GM12878 (cell line): Measurements from ENCODE around the gene GRM7. TPM values are rescaled to one million over a fixed set of nuclear protein-coding genes. Genes with fewer than 3 reads are reported as not detected.

Experiments
- ATAC-seq: fragments of 200-7000 bp; cut with Tn5 transposase; 3 replicates; pipeline ENCODE4 v1.9.1; 2020; ENCODE audit warnings: mild to moderate bottlenecking, moderate library complexity
- BruUV-seq: library from RNA; stranded (reverse); fragments of 400-500 nt; replicated peaks from 2 replicates; lab custom pipeline; 2021; lab: Mats Ljungman, UMichigan
- CTCF ChIA-PET: fragments of 300-600 bp; sonication (Branson Sonifier 250); formaldehyde crosslinking; extraction: SDS; loops from one replicate; lab custom pipeline; 2021; ENCODE audit warnings: inconsistent platforms; lab: Yijun Ruan, JAX
- POLR2A ChIA-PET: fragments of 350-600 bp; formaldehyde crosslinking; extraction: SDS; loops from one replicate; lab custom pipeline; 2021; ENCODE audit warnings: inconsistent platforms; lab: Charles Lee
- RAD21 ChIA-PET: fragments of 300-600 bp; sonication (Branson Sonifier 250); formaldehyde crosslinking; loops from one replicate; lab custom pipeline; 2023; ENCODE audit warnings: antibody characterized with exemption; ENCODE audit not compliant: unreplicated experiment; lab: Charles Lee
- SMC1A ChIA-PET: fragments of 300-600 bp; sonication (Branson Sonifier 250); formaldehyde crosslinking; loops from one replicate; lab custom pipeline; 2023; ENCODE audit not compliant: unreplicated experiment, uncharacterized antibody; lab: Charles Lee
- DNase-seq: peaks from one replicate; pipeline ENCODE4 v3.0.0-alpha.2; 2011; ENCODE audit warnings: low read depth, low spot score
- FAIRE-seq: peaks from 3 replicates; lab custom pipeline; 2011; peaks lifted over from hg19 to GRCh38; lab: Jason Lieb, UNC
- H2AFZ ChIP-seq: 2 replicates; pipeline ENCODE4 v1.6.0; 2011; ENCODE audit warnings: low read depth, low read length, control low read depth; ENCODE audit not compliant: control insufficient read depth
- H3K27ac ChIP-seq: 2 replicates; pipeline ENCODE4 v1.5.1; 2011; ENCODE audit warnings: control low read depth; ENCODE audit not compliant: control insufficient read depth, insufficient read depth
- H3K27me3 ChIP-seq, 2 experiments: replicated peaks in 1 of 2; 2 replicates each; pipeline versions ENCODE4 v1.6.0 to v1.6.1; 2011; ENCODE audit warnings: low read length in 1 of 2; ENCODE audit not compliant: control insufficient read depth in 2 of 2, insufficient read depth in 2 of 2
- H3K36me3 ChIP-seq, 2 experiments: 2 replicates each; pipeline ENCODE4 v1.5.1; 2011; ENCODE audit warnings: low read length in 1 of 2; ENCODE audit not compliant: control insufficient read depth in 2 of 2, insufficient read depth in 2 of 2
- H3K4me1 ChIP-seq: 2 replicates; pipeline ENCODE4 v1.6.1; 2011; ENCODE audit warnings: mild to moderate bottlenecking, low read length, moderate library complexity, mixed read lengths; ENCODE audit not compliant: control insufficient read depth, insufficient read depth
- H3K4me2 ChIP-seq: 2 replicates; pipeline ENCODE4 v1.6.0; 2011; ENCODE audit warnings: control low read depth; ENCODE audit not compliant: control insufficient read depth, insufficient read depth
- H3K4me3 ChIP-seq: fragments of 200-600 bp; sonication (generic); 2 replicates; pipeline ENCODE4 v1.5.1; 2016
- H3K79me2 ChIP-seq: 2 replicates; pipeline ENCODE4 v1.6.0; 2011; ENCODE audit warnings: low read length; ENCODE audit not compliant: control insufficient read depth, insufficient read depth
- H3K9ac ChIP-seq: 2 replicates; pipeline ENCODE4 v1.8.0; 2011; ENCODE audit warnings: low read length, control low read depth, mixed read lengths; ENCODE audit not compliant: control insufficient read depth, insufficient read depth
- H3K9me3 ChIP-seq: replicated peaks from 3 replicates; pipeline ENCODE4 v1.5.1; 2011; ENCODE audit warnings: mild to moderate bottlenecking, low read length; ENCODE audit not compliant: control insufficient read depth, insufficient read depth
- H4K20me1 ChIP-seq: 2 replicates; pipeline ENCODE4 v1.6.0; 2011; ENCODE audit not compliant: control insufficient read depth, insufficient read depth
- BCL11A ChIP-seq: IDR thresholded peaks from 2 replicates; pipeline ENCODE4 v1.6.1; 2011; ENCODE audit warnings: low read depth, low read length
- EGR1 ChIP-seq, 2 experiments: IDR thresholded peaks; 1 replicate in 1 of 2; 2 replicates in 1 of 2; pipeline ENCODE4 v1.6.1; 2011 to 2012; ENCODE audit warnings: low read depth in 2 of 2, low read length in 2 of 2, borderline replicate concordance in 1 of 2, mild to moderate bottlenecking in 1 of 2, moderate library complexity in 1 of 2
- RFX5 ChIP-seq: IDR thresholded peaks from 2 replicates; pipeline ENCODE4 v1.6.1; 2011; ENCODE audit warnings: low read depth, low read length, improper control_type of control experiment
- WGBS: methylation state at CpG from one replicate; pipeline ENCODE4 v1.1.6; 2016; ENCODE audit warnings: low lambda C conversion rate; ENCODE audit not compliant: insufficient replicate concordance, insufficient coverage; ENCODE audit errors: missing lambda C conversion rate; 5-methylcytosine and 5-hydroxymethylcytosine counted together
- in situ Hi-C: fragments of 300-500 bp; cut with MboI; formaldehyde crosslinking; loops from 9 replicates; pipeline ENCODE4 v1.14.3; 2018; ENCODE audit warnings: mixed read lengths
- intact Hi-C: fragments of 100-400 bp; cut with micrococcal nuclease; formaldehyde crosslinking; loops from one replicate; pipeline ENCODE4 v1.14.2; 2022; ENCODE audit not compliant: unreplicated experiment
- polyA plus RNA-seq, 11 experiments: library from polyadenylated mRNA; depleted of rRNA in 4 of 11; unstranded in 6 of 11; stranded (reverse) in 5 of 11; fragments of >200 nt; fragmentation: Nextera tagmentation in 4 of 11; fragmentation: Illumina TruSeq in 1 of 11; extraction: Ambion mirVana in 4 of 11; extraction: Trizol in 1 of 11; gene quantifications; 1 replicate in 1 of 11; 2 replicates in 10 of 11; pipeline versions ENCODE4 v1.2.1 to v1.2.3, GENCODE V29; 2011 to 2016; ENCODE audit warnings: inconsistent platforms in 2 of 11, missing spikeins in 2 of 11, low read depth in 1 of 11
- total RNA-seq, 4 experiments: library from RNA; depleted of rRNA in 3 of 4; stranded (reverse); fragments of >200 nt in 3 of 4; fragmentation: Illumina TruSeq in 1 of 4; extraction: Trizol in 1 of 4; gene quantifications; 2 replicates each; pipeline versions ENCODE4 v1.2.1 to v1.2.3, GENCODE V29; 2013 to 2021
- TF ChIP-seq, protein P1 (sequence below): fragments of 450-650 bp; IDR thresholded peaks from 2 replicates; pipeline ENCODE4 v1.6.1; 2017; ENCODE audit warnings: mild to moderate bottlenecking
- TF ChIP-seq, protein P2 (sequence below): fragments of 450-650 bp; IDR thresholded peaks from 2 replicates; pipeline ENCODE4 v1.6.1; 2017; ENCODE audit warnings: borderline replicate concordance

GRM7 gene
- total and polyA plus RNA-seq, 10 of the 15 experiments (the other 5 are each of a cell fraction or from before 2014, with no cell fraction given): not detected

DNA sequence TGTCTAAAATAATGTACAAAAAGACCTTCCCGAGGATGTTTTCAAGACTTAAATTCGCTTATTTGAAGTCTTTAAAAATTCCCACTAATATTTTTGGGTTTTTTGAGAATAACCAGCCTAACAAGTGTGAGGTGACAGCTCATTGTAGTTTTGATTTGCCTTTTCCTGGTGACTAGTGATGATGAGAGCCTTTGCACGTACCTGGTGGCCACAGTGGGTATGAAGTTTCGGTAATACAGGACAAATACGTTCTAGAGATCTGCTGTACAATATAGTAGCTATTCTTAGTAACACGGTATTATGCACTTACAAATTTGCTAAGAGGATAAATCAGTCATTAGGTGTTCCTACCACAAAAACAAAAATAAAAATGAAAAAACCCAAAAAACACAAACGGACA, 124.9 kb downstream of the GRM7 start:
- in situ Hi-C loops: no loop called here
- Histone ChIP-seq H3K9me3 (no peaks in the 10 kb centered on the region), H3K27me3 (no peaks in the 10 kb centered on the region), H3K4me3 (no peak overlapping the region), H4K20me1 (no peaks in the 10 kb centered on the region), H3K9ac (no peak overlapping the region), H3K79me2 (no peaks in the 10 kb centered on the region), H3K4me1 (no peaks in the 10 kb centered on the region), H3K27ac (no peak overlapping the region), H2AFZ (no peak overlapping the region), H3K4me2 (no peak overlapping the region), H3K36me3 (no peaks in the 10 kb centered on the region)
- ATAC-seq: peak; percentile 42
- ChIA-PET POLR2A (no interaction called here), SMC1A (interaction anchor here (0.9 kb wide), 1 partner anchor 1119 kb away, joined by 3 read pairs; no protein-coding TSS in a partner anchor), CTCF (interaction anchor here (1.2 kb wide), 1 partner anchor 12 kb away, joined by 3 read pairs; no protein-coding TSS in a partner anchor), RAD21 (no interaction called here)
- WGBS: 16% methylated on average over 7 of the region's 7 CpGs
- no peak for FAIRE-seq
- BruUV-seq: no TSS peak
- no peak for DNase-seq
- TF ChIP-seq, protein P1, sequence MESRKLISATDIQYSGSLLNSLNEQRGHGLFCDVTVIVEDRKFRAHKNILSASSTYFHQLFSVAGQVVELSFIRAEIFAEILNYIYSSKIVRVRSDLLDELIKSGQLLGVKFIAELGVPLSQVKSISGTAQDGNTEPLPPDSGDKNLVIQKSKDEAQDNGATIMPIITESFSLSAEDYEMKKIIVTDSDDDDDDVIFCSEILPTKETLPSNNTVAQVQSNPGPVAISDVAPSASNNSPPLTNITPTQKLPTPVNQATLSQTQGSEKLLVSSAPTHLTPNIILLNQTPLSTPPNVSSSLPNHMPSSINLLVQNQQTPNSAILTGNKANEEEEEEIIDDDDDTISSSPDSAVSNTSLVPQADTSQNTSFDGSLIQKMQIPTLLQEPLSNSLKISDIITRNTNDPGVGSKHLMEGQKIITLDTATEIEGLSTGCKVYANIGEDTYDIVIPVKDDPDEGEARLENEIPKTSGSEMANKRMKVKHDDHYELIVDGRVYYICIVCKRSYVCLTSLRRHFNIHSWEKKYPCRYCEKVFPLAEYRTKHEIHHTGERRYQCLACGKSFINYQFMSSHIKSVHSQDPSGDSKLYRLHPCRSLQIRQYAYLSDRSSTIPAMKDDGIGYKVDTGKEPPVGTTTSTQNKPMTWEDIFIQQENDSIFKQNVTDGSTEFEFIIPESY: no peak
- TF ChIP-seq RFX5 (peak; percentile 78), EGR1 (IDR thresholded peaks at IDR 0.05; ENCODE audit: borderline replicate concordance in 1 of 2, low read depth in 2 of 2, low read length in 2 of 2) (no peak)
- intact Hi-C loops: no loop called here

DNA sequence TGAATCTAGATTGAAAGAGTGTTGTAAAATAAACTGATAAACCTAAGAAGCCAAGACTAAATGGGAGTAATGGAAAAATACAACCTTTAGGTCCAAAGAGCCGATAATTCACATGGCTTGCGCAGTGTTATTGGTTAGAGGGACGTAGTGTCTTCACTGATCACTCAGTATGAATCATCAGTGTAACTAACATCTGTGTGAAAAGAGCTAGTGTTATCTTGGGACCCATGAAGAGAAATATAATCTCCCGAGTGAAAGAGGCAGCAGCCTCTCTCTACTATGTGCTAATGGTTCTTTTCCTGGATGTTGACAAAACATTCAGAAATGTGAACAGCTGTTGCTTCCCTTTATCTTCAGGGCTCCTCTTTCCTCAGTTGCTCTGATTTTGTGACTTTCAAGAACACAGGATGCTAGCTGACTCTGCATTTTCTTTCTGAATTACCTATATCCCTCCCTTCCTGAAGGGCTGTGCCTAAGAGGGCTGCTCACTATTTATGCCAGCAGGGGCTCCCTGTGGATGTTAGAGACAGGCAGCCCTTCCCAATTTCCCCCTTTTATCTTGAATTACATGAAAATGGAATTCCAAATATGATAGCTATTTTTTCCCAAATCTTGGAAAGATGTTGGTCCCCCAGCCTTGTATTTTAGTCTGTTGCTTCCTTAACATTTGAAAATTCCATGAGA, 128.8 kb downstream of the GRM7 start:
- ChIA-PET POLR2A (no interaction called here), RAD21 (no interaction called here), SMC1A (no interaction called here), CTCF (no interaction called here)
- Histone ChIP-seq H4K20me1 (no peaks in the 10 kb centered on the region), H3K4me1 (no peaks in the 10 kb centered on the region), H3K27ac (no peak overlapping the region), H3K9me3 (no peaks in the 10 kb centered on the region), H3K79me2 (no peaks in the 10 kb centered on the region), H3K4me2 (no peak overlapping the region), H3K9ac (no peak overlapping the region), H2AFZ (no peak overlapping the region), H3K4me3 (no peak overlapping the region), H3K36me3 (no peaks in the 10 kb centered on the region), H3K27me3 (no peaks in the 10 kb centered on the region)
- in situ Hi-C loops: no loop called here
- ATAC-seq (no peak), FAIRE-seq (no peak), DNase-seq (no peak)
- BruUV-seq: no TSS peak
- intact Hi-C loops: no loop called here
- TF ChIP-seq, protein P2, sequence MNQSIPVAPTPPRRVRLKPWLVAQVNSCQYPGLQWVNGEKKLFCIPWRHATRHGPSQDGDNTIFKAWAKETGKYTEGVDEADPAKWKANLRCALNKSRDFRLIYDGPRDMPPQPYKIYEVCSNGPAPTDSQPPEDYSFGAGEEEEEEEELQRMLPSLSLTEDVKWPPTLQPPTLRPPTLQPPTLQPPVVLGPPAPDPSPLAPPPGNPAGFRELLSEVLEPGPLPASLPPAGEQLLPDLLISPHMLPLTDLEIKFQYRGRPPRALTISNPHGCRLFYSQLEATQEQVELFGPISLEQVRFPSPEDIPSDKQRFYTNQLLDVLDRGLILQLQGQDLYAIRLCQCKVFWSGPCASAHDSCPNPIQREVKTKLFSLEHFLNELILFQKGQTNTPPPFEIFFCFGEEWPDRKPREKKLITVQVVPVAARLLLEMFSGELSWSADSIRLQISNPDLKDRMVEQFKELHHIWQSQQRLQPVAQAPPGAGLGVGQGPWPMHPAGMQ: no peak
- TF ChIP-seq BCL11A: no peak
- WGBS: 21% methylated on average over 4 of the region's 4 CpGs
